Heart left ventricle (tissue), 13 donors: ENCODE measurements around the gene AGPAT3.

Source experiments
- CTCF ChIP-seq, 12 donors: fragments of 200-600 bp; sonication (generic) in 4 of 12; IDR thresholded peaks; one replicate each; pipeline versions ENCODE4 v1.5.0 to v1.8.0; 2018 to 2022; ENCODE audit warnings: antibody characterized with exemption in 12 of 12, mild to moderate bottlenecking in 5 of 12
- POLR2A ChIP-seq, 2 donors: fragments of 450-650 bp; IDR thresholded peaks; one replicate each; pipeline ENCODE4 v1.6.1; 2017; ENCODE audit warnings: antibody characterized with exemption in 2 of 2, mild to moderate bottlenecking in 2 of 2, moderate library complexity in 2 of 2
- donor health status: ischemic (EF 13 %, LVEDD 7.1; RV severe dilation, severe dysfunction).
- donor health status: DM: no; HTN: yes; CAD: no.
- donor health status: DM: no; HTN: no; CAD: no.
- donor health status: ischemic (EF 25% LVEDD 6.9; RV normal size, moderate dysfunction).
- donor health status: ischemic (EF 25% LVEDD 5.7; RV mildly dilated, moderate dysfunction).
- donor health status: ischemic (EF 35%, LVEDD 5.7; RV mildly dilated, moderate dysfunction).
- donor health status: nonischemic (EF 11% LVEDD 7.7; RV severe dilation, severe dysfunction).
- donor health status: DM: yes; HTN: yes; CAD: no.
- donor health status: PGD.
- donor health status: ischemic (EF 29% LVEDD 5.4; RV normal size, mild dysfunction).
- donor health status: nonischemic (EF 23%, LVEDD 6.1; RV moderate dilation, normal function).

DNA sequence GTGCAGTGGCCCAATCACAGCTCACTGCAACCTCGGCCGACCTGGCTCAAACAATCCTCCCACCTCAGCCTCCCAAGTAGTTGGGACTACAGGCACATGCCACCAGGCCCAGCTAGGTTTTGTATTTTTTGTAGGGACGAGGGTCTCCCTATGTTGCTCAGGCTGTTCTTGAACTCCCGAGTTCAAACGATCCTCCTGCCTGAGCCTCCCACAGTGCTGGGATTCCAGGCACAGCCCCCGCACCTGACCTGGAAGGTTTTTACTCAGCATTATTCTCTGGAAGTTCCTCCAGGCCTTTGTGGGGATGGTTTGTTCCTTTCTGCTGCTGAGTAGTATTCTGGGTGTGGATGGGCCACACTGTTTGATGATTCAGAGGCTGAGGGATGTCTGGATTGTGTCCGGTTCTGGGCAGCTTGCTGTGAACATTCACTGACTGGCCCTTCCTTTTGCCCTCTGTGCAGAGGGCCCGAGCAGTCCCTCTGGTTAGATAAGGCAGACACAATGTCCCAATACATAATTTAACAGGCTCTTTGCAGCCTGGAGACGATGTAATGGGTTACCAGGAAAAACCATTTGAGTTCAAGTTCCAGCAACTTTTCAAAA is 141.1 kb downstream of the AGPAT3 start:
- TF ChIP-seq CTCF (IDR thresholded peaks at IDR 0.05) (no peak), POLR2A (IDR thresholded peaks at IDR 0.05) (no peak)
